Neural progenitor cell (in vitro differentiated cells): Measurements from ENCODE around the gene GBX2.

Experiments
- CTCF ChIP-seq: fragments of 200-600 bp; sonication (generic); IDR thresholded peaks from 2 replicates; pipeline ENCODE4 v1.5.1; 2017; ENCODE audit warnings: antibody characterized with exemption, mild to moderate bottlenecking
- EZH2 ChIP-seq: fragments of 200-600 bp; sonication (generic); IDR thresholded peaks from 2 replicates; pipeline ENCODE4 v1.6.1; 2017; ENCODE audit warnings: antibody characterized with exemption, mild to moderate bottlenecking, moderate library complexity
- EZH2phosphoT487 ChIP-seq: fragments of 200-600 bp; sonication (generic); IDR thresholded peaks from 2 replicates; pipeline ENCODE4 v1.6.1; 2017; ENCODE audit warnings: antibody characterized with exemption

GRCh38 chr2:236155406-236155805 lies 12.8 kb downstream of the GBX2 start:
- TF ChIP-seq EZH2 (no peak), CTCF (no peak), EZH2phosphoT487 (no peak)
